ENCODE data around the gene GRID1.

The GRID1 gene

DNA sequence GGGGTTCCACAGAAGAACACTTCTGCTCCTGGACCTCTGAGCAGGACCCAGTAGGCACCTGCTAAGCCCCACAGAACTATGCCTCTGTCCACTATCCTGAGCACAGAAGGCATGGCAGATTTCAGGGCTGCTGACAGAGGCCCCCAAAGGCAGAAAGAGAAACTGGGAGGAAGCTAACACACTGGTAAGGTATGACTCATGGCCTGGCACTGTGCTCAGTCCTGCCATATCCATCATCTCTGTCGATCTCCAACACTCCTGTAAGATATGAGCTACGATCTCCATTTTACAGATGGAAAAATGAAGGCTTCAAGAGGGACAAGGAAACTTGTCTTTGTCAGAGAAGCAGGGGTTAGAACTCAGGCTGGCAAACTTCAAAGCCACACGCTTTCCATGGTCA is 62.2 kb downstream of the GRID1 start:
- no peaks in the 10 kb centered on the region for H3K36me3 ChIP-seq (ENCODE audit: insufficient read depth, low read length)

DNA sequence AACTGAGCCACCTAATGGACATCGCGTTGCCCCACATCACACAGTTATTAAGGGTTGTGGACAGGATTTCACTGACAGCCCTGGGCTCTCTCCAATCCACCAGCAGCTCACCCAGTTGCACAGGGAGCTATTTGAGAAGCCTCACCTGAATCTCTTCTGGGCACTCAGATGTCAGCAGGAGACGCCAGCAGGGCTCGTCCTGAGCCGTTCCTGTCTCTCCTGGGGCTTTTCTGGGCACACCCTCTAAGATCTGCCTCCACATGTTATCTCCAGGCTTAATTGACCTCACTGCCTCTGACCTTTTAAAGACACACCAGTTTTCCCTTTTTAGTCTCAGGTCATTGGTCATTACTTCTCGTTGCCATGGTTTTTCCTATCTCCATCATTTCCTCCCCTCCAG is 63.0 kb downstream of the GRID1 start:
- Histone ChIP-seq H3K4me2 (ENCODE audit: low read length) (no peak overlapping the region), H4K20me1 (ENCODE audit: insufficient read depth, low read length) (no peaks in the 10 kb centered on the region)
- no peak for TF ChIP-seq CTCF (IDR thresholded peaks at IDR 0.05; ENCODE audit: low read length)
- no peak for TF ChIP-seq EZH2 (IDR thresholded peaks at IDR 0.05; ENCODE audit: borderline replicate concordance, low read length)

More for the DNA sequence above, 62.2 kb downstream of the GRID1 start:
- Histone ChIP-seq H3K9me2 (ENCODE audit: low read depth, low read length) (no peaks in the 10 kb centered on the region), H3K9me3 (ENCODE audit: low read length) (no peaks in the 10 kb centered on the region), H3F3A (ENCODE audit: insufficient read depth, low read length) (no peaks in the 10 kb centered on the region), H3K27me3 (ENCODE audit: insufficient read depth, low read length) (peaks cover 5% of the 10 kb centered on the region), H3K27ac (ENCODE audit: low read depth, low read length, poor library complexity, severe bottlenecking) (no peak overlapping the region), H2AFZ (ENCODE audit: low read length) (no peak overlapping the region), H3K4me2 (ENCODE audit: low read length) (no peak overlapping the region), H3K79me2 (ENCODE audit: insufficient read depth, low read length) (no peaks in the 10 kb centered on the region), H4K20me1 (ENCODE audit: insufficient read depth, low read length) (no peaks in the 10 kb centered on the region), H3K9ac (ENCODE audit: low read length) (no peak overlapping the region), H3K4me3 (ENCODE audit: low read depth, low read length, poor library complexity, severe bottlenecking) (no peak overlapping the region), H3K4me1 (ENCODE audit: insufficient read depth, low read length, severe bottlenecking) (no peaks in the 10 kb centered on the region)
- no peak for TF ChIP-seq EZH2 (IDR thresholded peaks at IDR 0.05; ENCODE audit: borderline replicate concordance, low read length)
- no peak for TF ChIP-seq CTCF (IDR thresholded peaks at IDR 0.05; ENCODE audit: low read length)

GRCh38 chr10:86301971-86302370 is 64.6 kb downstream of the GRID1 start:
- H3K9ac ChIP-seq (ENCODE audit: low read length), result no peak overlapping the region

More for the DNA sequence above, 63.0 kb downstream of the GRID1 start:
- Histone ChIP-seq H3K27me3 (ENCODE audit: insufficient read depth, low read length) (peaks cover 5% of the 10 kb centered on the region), H3K36me3 (ENCODE audit: insufficient read depth, low read length) (no peaks in the 10 kb centered on the region), H3F3A (ENCODE audit: insufficient read depth, low read length) (no peaks in the 10 kb centered on the region), H3K9me3 (ENCODE audit: low read length) (no peaks in the 10 kb centered on the region), H3K4me3 (ENCODE audit: low read depth, low read length, poor library complexity, severe bottlenecking) (no peak overlapping the region), H3K27ac (ENCODE audit: low read depth, low read length, poor library complexity, severe bottlenecking) (no peak overlapping the region), H2AFZ (ENCODE audit: low read length) (no peak overlapping the region), H3K79me2 (ENCODE audit: insufficient read depth, low read length) (no peaks in the 10 kb centered on the region), H3K9ac (ENCODE audit: low read length) (no peak overlapping the region), H3K9me2 (ENCODE audit: low read depth, low read length) (no peaks in the 10 kb centered on the region), H3K4me1 (ENCODE audit: insufficient read depth, low read length, severe bottlenecking) (no peaks in the 10 kb centered on the region)

More at GRCh38 chr10:86301971-86302370, 64.6 kb downstream of the GRID1 start:
- Histone ChIP-seq H2AFZ (ENCODE audit: low read length) (no peak overlapping the region), H3K9me3 (ENCODE audit: low read length) (no peaks in the 10 kb centered on the region), H3K79me2 (ENCODE audit: insufficient read depth, low read length) (no peaks in the 10 kb centered on the region), H3K9me2 (ENCODE audit: low read depth, low read length) (no peaks in the 10 kb centered on the region), H3K4me1 (ENCODE audit: insufficient read depth, low read length, severe bottlenecking) (no peaks in the 10 kb centered on the region), H3K4me2 (ENCODE audit: low read length) (no peak overlapping the region), H3K4me3 (ENCODE audit: low read depth, low read length, poor library complexity, severe bottlenecking) (no peak overlapping the region), H3K36me3 (ENCODE audit: insufficient read depth, low read length) (no peaks in the 10 kb centered on the region), H3K27me3 (ENCODE audit: insufficient read depth, low read length) (peaks cover 5% of the 10 kb centered on the region), H3K27ac (ENCODE audit: low read depth, low read length, poor library complexity, severe bottlenecking) (no peak overlapping the region), H4K20me1 (ENCODE audit: insufficient read depth, low read length) (no peaks in the 10 kb centered on the region), H3F3A (ENCODE audit: insufficient read depth, low read length) (no peaks in the 10 kb centered on the region)
- TF ChIP-seq EZH2 (IDR thresholded peaks at IDR 0.05; ENCODE audit: borderline replicate concordance, low read length), result no peak
- no peak for TF ChIP-seq CTCF (IDR thresholded peaks at IDR 0.05; ENCODE audit: low read length)
